ENCODE data around the gene PLET1.

PLET1 gene

GRCh38 chr11:112281726-112282125 lies 21.1 kb upstream of the PLET1 start:
- DNase-seq (ENCODE audit: low read depth, low spot score): no peak

- peak; percentile 24 for DNase-seq (ENCODE audit: low read depth, low spot score)
Observed at GRCh38 chr11:112280268-112281126, 19.8 kb upstream of the PLET1 start.

GRCh38 chr11:112279901-112280267 lies 19.2 kb upstream of the PLET1 start:
- no peak for DNase-seq (ENCODE audit: low read depth, low spot score)

GRCh38 chr11:112278803-112279202 lies 18.1 kb upstream of the PLET1 start:
- no peak for DNase-seq (ENCODE audit: low read depth, low spot score)

- DNase-seq (ENCODE audit: low read depth, low spot score): no peak
Observed at GRCh38 chr11:112277941-112278340, 17.3 kb upstream of the PLET1 start.

GRCh38 chr11:112277029-112277428 lies 16.4 kb upstream of the PLET1 start:
- no peak for DNase-seq (ENCODE audit: low read depth, low spot score)

- DNase-seq (ENCODE audit: low read depth, low spot score): no peak
Observed at GRCh38 chr11:112274007-112274783, 13.5 kb upstream of the PLET1 start.

- DNase-seq (ENCODE audit: low read depth, low spot score): no peak
Observed at GRCh38 chr11:112273066-112273465, 12.4 kb upstream of the PLET1 start.

GRCh38 chr11:112271242-112271641 lies 10.6 kb upstream of the PLET1 start:
- DNase-seq (ENCODE audit: low read depth, low spot score): no peak

GRCh38 chr11:112270551-112271180 lies 10.0 kb upstream of the PLET1 start:
- no peak for DNase-seq (ENCODE audit: low read depth, low spot score)

- DNase-seq (ENCODE audit: low read depth, low spot score): no peak
Observed at GRCh38 chr11:112269139-112269538, 8.5 kb upstream of the PLET1 start.

- no peak for DNase-seq (ENCODE audit: low read depth, low spot score)
Observed at GRCh38 chr11:112268406-112268805, 7.7 kb upstream of the PLET1 start.

GRCh38 chr11:112267188-112267591 lies 6.5 kb upstream of the PLET1 start:
- no peak for DNase-seq (ENCODE audit: low read depth, low spot score)

- DNase-seq (ENCODE audit: low read depth, low spot score): no peak
Observed at GRCh38 chr11:112266410-112266778, 5.7 kb upstream of the PLET1 start.

GRCh38 chr11:112265659-112266409 lies 5.2 kb upstream of the PLET1 start:
- DNase-seq (ENCODE audit: low read depth, low spot score): no peak

- peak; percentile 59 for DNase-seq (ENCODE audit: low read depth, low spot score)
Observed at GRCh38 chr11:112255067-112255720, 5.5 kb downstream of the PLET1 start.

GRCh38 chr11:112253605-112254242 lies 6.9 kb downstream of the PLET1 start:
- DNase-seq (ENCODE audit: low read depth, low spot score): no peak

GRCh38 chr11:112249871-112250610 lies 10.6 kb downstream of the PLET1 start:
- DNase-seq (ENCODE audit: low read depth, low spot score): no peak

GRCh38 chr11:112248201-112248600 lies 12.5 kb downstream of the PLET1 start:
- no peak for DNase-seq (ENCODE audit: low read depth, low spot score)

- DNase-seq (ENCODE audit: low read depth, low spot score): no peak
Observed at GRCh38 chr11:112247201-112247600, 13.5 kb downstream of the PLET1 start.
